ENCODE results near the gene AGPAT1. TPM values are rescaled to one million over a fixed set of nuclear protein-coding genes. Genes with fewer than 3 reads are reported as not detected.

Gene AGPAT1
- polyA plus RNA-seq, 3 donors from 2014 or later, result 14.9 to 24.3 (median 17.2) TPM

- DNase-seq, result no peak
- peaks cover 11 to 31% (median 18%) of the 10 kb centered on the region in 3 donors for H3K36me3 Mint-ChIP-seq
- peaks cover 0 to 4% of the 10 kb centered on the region in 2 donors for H3K4me1 Mint-ChIP-seq
- H3K4me3 Mint-ChIP-seq, result no peak overlapping the region
- H3K9me3 Mint-ChIP-seq, result no peaks in the 10 kb centered on the region
- peaks cover 3 to 4% (median 3%) of the 10 kb centered on the region in 3 donors for H3K27me3 Mint-ChIP-seq (ENCODE audit: low read depth in 3 of 3)
- peak overlapping the region in 2 of 6 donors; percentile 12 to 84 for H3K27ac Mint-ChIP-seq
These were observed 8.1 kb downstream of the AGPAT1 start for GRCh38 chr6:32167761-32168262.

- H3K36me3 Mint-ChIP-seq, result peaks cover 11 to 34% (median 18%) of the 10 kb centered on the region in 3 donors
- no peaks in the 10 kb centered on the region for H3K9me3 Mint-ChIP-seq
- H3K27me3 Mint-ChIP-seq (ENCODE audit: low read depth in 3 of 3), result peaks cover 3 to 4% (median 3%) of the 10 kb centered on the region in 3 donors
- DNase-seq, result no peak
- H3K4me1 Mint-ChIP-seq, result no peaks in the 10 kb centered on the region
- H3K27ac Mint-ChIP-seq, result peak overlapping the region in 2 of 6 donors; percentile 12 to 84
- H3K4me3 Mint-ChIP-seq, result no peak overlapping the region
These were observed 8.6 kb downstream of the AGPAT1 start for GRCh38 chr6:32167154-32167760.

- Mint-ChIP-seq H3K9me3 (no peaks in the 10 kb centered on the region), H3K4me1 (no peaks in the 10 kb centered on the region), H3K4me3 (no peak overlapping the region), H3K27ac (no peak overlapping the region), H3K36me3 (peaks cover 11 to 34% (median 18%) of the 10 kb centered on the region in 3 donors), H3K27me3 (ENCODE audit: low read depth in 3 of 3) (peaks cover 3 to 4% (median 3%) of the 10 kb centered on the region in 3 donors)
- no peak for DNase-seq
These were observed 9.3 kb downstream of the AGPAT1 start for GRCh38 chr6:32166411-32167061.

GRCh38 chr6:32164295-32164694 lies 11.6 kb downstream of the AGPAT1 start, which contains the start of gene EGFL8:
TSS of gene EGFL8 (plus strand) at chr6:32164595. CDS start at chr6:32166166, 1,571 bp downstream.
- Mint-ChIP-seq H3K9me3 (no peaks in the 10 kb centered on the region), H3K27me3 (ENCODE audit: low read depth in 3 of 3) (peaks cover 0 to 3% (median 1%) of the 10 kb centered on the region in 3 donors), H3K27ac (no peak within 1 kb of the TSS), H3K4me3 (no peak within 1 kb of the TSS), H3K36me3 (peaks cover 7 to 21% (median 7%) of the 10 kb centered on the region in 3 donors), H3K4me1 (no peaks in the 10 kb centered on the region)
- DNase-seq, result no peak

GRCh38 chr6:32163559-32164258 lies 12.2 kb downstream of the AGPAT1 start:
- Mint-ChIP-seq H3K36me3 (peaks cover 7 to 19% (median 7%) of the 10 kb centered on the region in 3 donors), H3K4me3 (no peak overlapping the region), H3K27me3 (ENCODE audit: low read depth in 3 of 3) (peaks cover 0 to 2% (median 0%) of the 10 kb centered on the region in 3 donors), H3K27ac (no peak overlapping the region), H3K9me3 (no peaks in the 10 kb centered on the region), H3K4me1 (no peaks in the 10 kb centered on the region)
- DNase-seq, result no peak

GRCh38 chr6:32158052-32158451 lies 17.8 kb downstream of the AGPAT1 start:
- no peak for DNase-seq
- no peak overlapping the region for H3K4me3 Mint-ChIP-seq
- peaks cover 26 to 28% of the 10 kb centered on the region in 2 donors for H3K4me1 Mint-ChIP-seq
- peaks cover 7 to 18% (median 8%) of the 10 kb centered on the region in 3 donors for H3K36me3 Mint-ChIP-seq
- H3K27ac Mint-ChIP-seq, result peak overlapping the region in 1 of 6 donors; percentile 44
- peaks cover 5 to 9% (median 8%) of the 10 kb centered on the region in 3 donors for H3K27me3 Mint-ChIP-seq (ENCODE audit: low read depth in 3 of 3)
- no peaks in the 10 kb centered on the region for H3K9me3 Mint-ChIP-seq

GRCh38 chr6:32156891-32157290 lies 19.0 kb downstream of the AGPAT1 start:
- H3K4me1 Mint-ChIP-seq, result peaks cover 30 to 39% of the 10 kb centered on the region in 2 donors

GRCh38 chr6:32154514-32155161 lies 21.2 kb downstream of the AGPAT1 start:
- Mint-ChIP-seq H3K9me3 (no peaks in the 10 kb centered on the region), H3K27me3 (ENCODE audit: low read depth in 3 of 3) (peaks cover 9 to 16% (median 10%) of the 10 kb centered on the region in 3 donors), H3K4me3 (peak overlapping the region; percentile 95 to 100 (median 99)), H3K36me3 (peaks cover 7 to 15% (median 8%) of the 10 kb centered on the region in 3 donors), H3K4me1 (peaks cover 30 to 45% of the 10 kb centered on the region in 2 donors), H3K27ac (peak overlapping the region; percentile 89 to 99 (median 94))
- DNase-seq, result peak; percentile 72 to 73 (median 72)

More at GRCh38 chr6:32156891-32157290, 19.0 kb downstream of the AGPAT1 start:
- Mint-ChIP-seq H3K4me3 (no peak overlapping the region), H3K27ac (no peak overlapping the region), H3K36me3 (peaks cover 7 to 15% (median 8%) of the 10 kb centered on the region in 3 donors), H3K9me3 (no peaks in the 10 kb centered on the region), H3K27me3 (ENCODE audit: low read depth in 3 of 3) (peaks cover 6 to 13% (median 10%) of the 10 kb centered on the region in 3 donors)
- no peak for DNase-seq

GRCh38 chr6:32153564-32154513 lies 22.0 kb downstream of the AGPAT1 start, which contains the start of gene PPT2:
TSS of gene PPT2 (plus strand) at chr6:32154141. CDS start at chr6:32154595, 454 bp downstream.
- DNase-seq, result peak; percentile 83 to 85 (median 84)

GRCh38 chr6:32152769-32153563 lies 22.9 kb downstream of the AGPAT1 start:
- H3K4me1 Mint-ChIP-seq, result peaks cover 43 to 58% of the 10 kb centered on the region in 2 donors
- H3K27ac Mint-ChIP-seq, result peak overlapping the region in 5 of 6 donors; percentile 90 to 95 (median 94)
- no peak for DNase-seq
- peaks cover 9 to 16% (median 15%) of the 10 kb centered on the region in 3 donors for H3K27me3 Mint-ChIP-seq (ENCODE audit: low read depth in 3 of 3)
- H3K4me3 Mint-ChIP-seq, result peak overlapping the region; percentile 66 to 99 (median 71)
- H3K36me3 Mint-ChIP-seq, result peaks cover 4 to 7% (median 7%) of the 10 kb centered on the region in 3 donors
- H3K9me3 Mint-ChIP-seq, result peaks cover 0 to 2% (median under 1%) of the 10 kb centered on the region in 6 donors

More at GRCh38 chr6:32153564-32154513, 22.0 kb downstream of the AGPAT1 start, which contains the start of gene PPT2:
- Mint-ChIP-seq H3K4me3 (peak within 1 kb of the TSS; percentile 95 to 100 (median 99)), H3K9me3 (no peaks in the 10 kb centered on the region), H3K27ac (peak within 1 kb of the TSS; percentile 89 to 99 (median 94)), H3K27me3 (ENCODE audit: low read depth in 3 of 3) (peaks cover 9 to 16% (median 11%) of the 10 kb centered on the region in 3 donors), H3K36me3 (peaks cover 7 to 15% (median 8%) of the 10 kb centered on the region in 3 donors), H3K4me1 (peaks cover 34 to 49% of the 10 kb centered on the region in 2 donors)

All from immature natural killer cell (primary cell).